Smooth muscle cell of the pulmonary artery (primary cell): Measurements from ENCODE around the gene MAP2K4. TPM values are rescaled to one million over a fixed set of nuclear protein-coding genes. Genes with fewer than 3 reads are reported as not detected.

Source experiments
- total RNA-seq: library from RNA; depleted of rRNA; stranded (reverse); fragments of >200 nt; gene quantifications from 2 replicates; pipeline ENCODE4 v1.2.3, GENCODE V29; 2014

Gene MAP2K4
- 27.7 and 35.4 TPM in 2 replicates for total RNA-seq

DNA sequence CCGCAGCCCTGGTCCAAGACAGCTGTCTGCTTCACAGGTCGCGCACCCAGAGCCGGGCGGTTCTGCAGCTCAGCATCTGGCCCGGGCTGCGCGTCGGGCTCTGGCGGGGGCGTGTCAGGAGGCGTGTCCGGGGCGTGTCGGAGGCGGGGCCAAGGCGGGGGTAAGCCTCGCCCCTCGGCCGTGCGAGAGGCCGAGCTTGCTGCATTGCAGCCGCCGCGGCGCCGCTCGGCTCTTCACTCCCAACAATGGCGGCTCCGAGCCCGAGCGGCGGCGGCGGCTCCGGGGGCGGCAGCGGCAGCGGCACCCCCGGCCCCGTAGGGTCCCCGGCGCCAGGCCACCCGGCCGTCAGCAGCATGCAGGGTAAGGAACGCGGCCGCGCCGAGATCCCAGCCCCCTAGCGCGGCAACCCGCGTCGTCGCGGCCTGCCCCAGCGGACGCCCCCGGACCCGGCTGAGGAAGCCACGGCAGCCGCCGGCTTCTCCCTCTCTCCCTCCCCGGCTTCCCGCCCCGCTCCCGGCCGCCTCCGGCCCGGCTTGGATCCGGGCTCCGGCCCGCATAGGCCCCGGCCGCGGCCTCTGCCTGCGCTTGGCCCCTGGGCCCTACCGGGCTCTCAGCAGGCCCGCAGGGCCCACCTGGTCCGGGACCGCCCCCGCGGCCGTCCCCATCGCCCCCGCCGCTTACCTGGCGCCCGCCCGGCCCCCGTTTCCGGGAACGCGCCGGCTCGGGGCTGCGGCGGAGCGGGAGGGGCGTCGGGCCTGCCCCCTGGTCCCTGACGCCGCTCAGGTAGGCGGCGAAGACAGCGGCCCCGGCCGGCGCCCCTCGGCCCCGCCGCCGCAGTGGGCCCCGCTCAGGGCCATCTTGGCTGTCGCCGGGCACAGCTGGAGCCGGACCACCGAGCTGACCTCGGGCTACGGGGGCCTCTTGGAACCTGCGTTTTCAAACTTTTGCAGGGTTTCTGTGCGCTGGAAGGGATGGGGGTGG, at the start of gene MAP2K4:
TSS of gene MAP2K4 (plus strand) at position 236 of the 981 bp plus-strand sequence. CDS start at position 246, 10 bp downstream.

DNA sequence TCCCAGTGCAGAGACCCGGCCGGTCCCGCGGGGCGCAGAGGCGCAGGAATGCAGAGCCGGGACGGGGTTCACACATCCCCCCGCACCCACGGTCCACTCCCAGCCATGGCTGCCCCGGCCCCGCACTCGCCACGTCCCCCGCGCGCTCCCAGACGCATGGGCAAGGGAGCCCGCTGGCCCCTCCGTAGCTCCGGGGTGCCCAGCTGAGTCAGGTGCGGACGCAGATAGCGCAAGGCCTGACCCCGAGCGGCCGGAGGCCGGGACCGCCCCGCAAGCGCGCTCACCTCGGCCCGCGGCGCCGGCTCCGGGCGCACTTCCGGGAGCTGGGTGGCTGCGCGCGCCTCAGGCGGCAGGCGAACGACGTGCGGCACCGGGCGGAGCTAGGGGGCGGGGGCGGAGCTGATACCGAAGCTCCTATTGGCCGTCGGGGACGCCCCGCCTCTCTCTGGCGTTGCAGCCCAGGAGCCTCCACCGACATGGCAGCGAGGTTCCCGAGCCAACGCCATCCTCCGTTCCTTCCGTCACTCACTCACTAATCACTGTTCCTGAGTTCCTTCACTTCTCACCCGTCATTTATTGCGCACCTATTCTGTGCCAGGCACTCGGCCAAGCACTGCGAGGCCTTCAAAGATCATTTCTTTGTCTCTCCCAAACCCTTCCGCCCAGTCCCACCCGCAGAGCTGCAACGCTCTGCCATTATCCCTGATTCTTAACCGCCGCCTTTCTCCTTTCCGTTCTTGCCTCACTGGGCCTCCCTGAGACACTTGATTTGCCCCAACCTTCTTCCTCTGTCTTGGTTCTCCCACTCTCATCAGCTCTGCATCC, 23.3 kb upstream of the MAP2K4 start, which contains the start of gene ZNF18:
TSS of gene ZNF18 (minus strand) at position 329 of the 825 bp plus-strand sequence. CDS start 4,646 bp downstream, outside the sequence.

Other genes starting within 250 kb of the MAP2K4 start
- gene ZNF18, start 23.4 kb upstream of the MAP2K4 start, total RNA-seq = 11.7 and 12.9 TPM in 2 replicates